Measurements from ENCODE around the gene PLS1. TPM values are rescaled to one million over a fixed set of nuclear protein-coding genes. Genes with fewer than 3 reads are reported as not detected.
A peak's percentile ranks its signal among the peaks of the same experiment; 100 is the strongest.
"Not testable (repeated sequence)": the region's sequence is repeated elsewhere in the genome, so short reads cannot be mapped to it uniquely, and the experiment has no call there.

The PLS1 gene
- total RNA-seq, 1 donor from 2014 or later, result 1.9 TPM

GRCh38 chr3:142725357-142725739 lies 129.2 kb downstream of the PLS1 start:
- ATAC-seq (ENCODE audit: poor library complexity), result no peak
- intact Hi-C loops (cut with DNase I), result no loop called here
- DNase-seq, result no peak

DNA sequence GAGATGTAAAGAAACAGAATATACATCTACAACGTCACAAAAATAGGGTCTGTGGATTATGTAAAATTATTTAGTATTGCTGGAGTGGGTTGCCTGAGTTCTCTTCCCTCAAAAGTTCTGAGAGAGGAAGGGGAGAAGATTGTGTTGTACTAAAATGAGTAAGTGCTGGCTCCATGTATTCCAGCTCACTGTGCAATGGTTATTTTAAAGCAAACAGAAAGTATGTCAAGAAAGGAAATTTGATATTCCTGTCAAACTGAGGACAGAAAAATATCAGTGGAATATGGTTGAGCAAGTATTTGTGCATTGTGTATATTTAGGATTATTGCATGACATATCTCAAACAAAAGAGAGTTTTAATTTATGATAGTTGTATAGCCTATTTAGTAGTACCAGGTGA lies 129.8 kb downstream of the PLS1 start:
- DNase-seq, result no peak
- intact Hi-C loops (cut with DNase I), result no loop called here
- ATAC-seq (ENCODE audit: poor library complexity), result no peak

GRCh38 chr3:142732066-142732465 lies 135.9 kb downstream of the PLS1 start:
- intact Hi-C loops (cut with DNase I), result no loop called here
- ATAC-seq (ENCODE audit: poor library complexity), result no peak
- DNase-seq, result no peak

- intact Hi-C loops (cut with DNase I), result no loop called here
- ATAC-seq (ENCODE audit: poor library complexity), result peak; percentile 54
Measured at GRCh38 chr3:142734834-142735233, 138.6 kb downstream of the PLS1 start.

DNA sequence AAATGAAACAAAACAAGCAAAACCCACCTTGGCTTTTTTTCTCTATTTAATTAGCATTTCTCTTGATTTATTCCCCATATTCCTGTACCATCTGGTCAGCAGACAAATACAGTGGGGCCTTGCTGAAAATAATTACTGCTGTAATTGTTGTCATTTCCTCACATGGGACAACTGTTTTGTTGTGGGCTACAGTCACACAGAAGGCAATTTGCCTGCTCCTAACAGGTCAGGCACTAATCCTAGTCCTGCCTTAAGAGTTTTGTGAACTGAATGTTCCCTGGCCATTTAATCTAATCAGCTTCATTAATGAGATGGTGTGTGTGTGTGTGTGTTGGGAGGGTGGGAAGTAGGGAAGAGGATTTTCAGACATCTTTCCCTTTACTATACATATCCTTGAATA lies 139.3 kb downstream of the PLS1 start:
- ATAC-seq (ENCODE audit: poor library complexity), result peak; percentile 89
- intact Hi-C loops (cut with DNase I), result no loop called here
- DNase-seq, result no peak

More at GRCh38 chr3:142734834-142735233, 138.6 kb downstream of the PLS1 start:
- DNase-seq, result no peak

GRCh38 chr3:142738396-142738795 lies 142.2 kb downstream of the PLS1 start:
- intact Hi-C loops (cut with DNase I), result no loop called here
- ATAC-seq (ENCODE audit: poor library complexity), result no peak
- DNase-seq, result no peak

GRCh38 chr3:142746646-142747045 lies 150.5 kb downstream of the PLS1 start:
- no peak for ATAC-seq (ENCODE audit: poor library complexity)
- intact Hi-C loops (cut with DNase I), result no loop called here
- DNase-seq, result no peak

DNA sequence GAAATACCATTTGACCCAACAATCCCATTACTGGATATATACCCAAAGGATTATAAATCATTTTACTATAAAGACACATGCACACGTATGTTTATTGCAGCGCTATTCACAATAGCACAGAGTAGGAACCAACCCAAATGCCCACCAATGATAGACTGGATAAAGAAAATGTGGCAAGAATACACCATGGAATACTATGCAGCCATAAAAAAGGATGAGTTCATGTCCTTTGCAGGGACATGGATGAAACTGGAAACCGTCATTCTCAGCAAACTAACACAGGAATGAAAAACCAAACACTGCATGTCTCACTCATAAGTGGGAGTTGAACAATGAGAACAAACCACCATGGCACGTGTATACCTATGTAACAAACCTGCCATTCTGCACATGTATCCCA lies 154.3 kb downstream of the PLS1 start:
- intact Hi-C loops (cut with DNase I); ATAC-seq (ENCODE audit: poor library complexity); DNase-seq: not testable (repeated sequence)

- ATAC-seq (ENCODE audit: poor library complexity); DNase-seq; intact Hi-C loops (cut with DNase I): not testable (repeated sequence)
Measured at GRCh38 chr3:142752605-142753004, 156.4 kb downstream of the PLS1 start.

- intact Hi-C loops (cut with DNase I), result no loop called here
- ATAC-seq (ENCODE audit: poor library complexity), result no peak
- DNase-seq, result no peak
Measured at GRCh38 chr3:142754494-142754893, 158.3 kb downstream of the PLS1 start.

Other genes with a start within 250 kb of the PLS1 start
- 13.9 TPM for gene XRN1, start 148.4 kb upstream of the PLS1 start, total RNA-seq
- 5.2 TPM for gene ATR, start 17.7 kb upstream of the PLS1 start, total RNA-seq
- 10.0 TPM for gene TRPC1, start 127.6 kb downstream of the PLS1 start, total RNA-seq